Sigmoid colon (tissue), 7 donors: ENCODE measurements around the gene RPS19BP1. TPM values are rescaled to one million over a fixed set of nuclear protein-coding genes. Genes with fewer than 3 reads are reported as not detected.

Experiments
- DNase-seq: peaks from one replicate; pipeline ENCODE4 v3.0.0-alpha.2; 2019
- H3K27ac ChIP-seq, 4 donors: fragments of 200-600 bp; sonication (generic); one replicate each; pipeline ENCODE4 v1.5.1; 2016 to 2019; ENCODE audit warnings: mild to moderate bottlenecking in 1 of 4
- H3K27me3 ChIP-seq, 3 donors: fragments of 200-600 bp; sonication (generic); one replicate each; pipeline ENCODE4 v1.5.1; 2019; ENCODE audit warnings: mild to moderate bottlenecking in 1 of 3
- H3K36me3 ChIP-seq, 4 donors: fragments of 200-600 bp; sonication (generic); one replicate each; pipeline ENCODE4 v1.5.1; 2016 to 2019
- H3K4me1 ChIP-seq, 4 donors: fragments of 200-600 bp; sonication (generic); one replicate each; pipeline ENCODE4 v1.5.1; 2017 to 2019
- H3K4me3 ChIP-seq, 4 donors: fragments of 200-600 bp; sonication (generic); one replicate each; pipeline ENCODE4 v1.5.1; 2017 to 2019; ENCODE audit warnings: mild to moderate bottlenecking in 2 of 4, moderate library complexity in 1 of 4
- H3K9me3 ChIP-seq, 4 donors: fragments of 200-600 bp in 3 of 4; sonication (generic) in 3 of 4; one replicate each; pipeline versions ENCODE4 v1.5.1 to v1.6.1; 2013 to 2019
- CTCF ChIP-seq, 4 experiments: fragments of 450-650 bp in 3 of 4; fragments of 200-600 bp in 1 of 4; IDR thresholded peaks; one replicate each; pipeline ENCODE4 v1.5.1; 2016 to 2019; ENCODE audit warnings: antibody characterized with exemption in 4 of 4, mild to moderate bottlenecking in 3 of 4, moderate library complexity in 2 of 4
- EP300 ChIP-seq, 4 donors: sonication (generic); formaldehyde crosslinking; IDR thresholded peaks; one replicate each; pipeline ENCODE4 v1.6.1; 2017; ENCODE audit warnings: antibody characterized with exemption in 4 of 4
- POLR2A ChIP-seq, 2 donors: fragments of 450-650 bp; IDR thresholded peaks; one replicate each; pipeline ENCODE4 v1.6.1; 2016; ENCODE audit warnings: antibody characterized with exemption in 2 of 2, mild to moderate bottlenecking in 2 of 2, moderate library complexity in 2 of 2
- POLR2AphosphoS5 ChIP-seq, 4 donors: sonication (generic); formaldehyde crosslinking; IDR thresholded peaks; one replicate each; pipeline ENCODE4 v1.6.1; 2017; ENCODE audit warnings: antibody characterized with exemption in 4 of 4
- WGBS, 2 donors: extraction: QIAGEN DNeasy Blood & Tissue Kit; methylation state at CpG; one replicate each; pipeline ENCODE4 v1.1.7; 2013; 5-methylcytosine and 5-hydroxymethylcytosine counted together
- intact Hi-C: fragments of 100-400 bp; cut with DNase I; formaldehyde crosslinking; loops from one replicate; pipeline ENCODE4 v1.15.1; 2023
- polyA plus RNA-seq, 3 donors: library from polyadenylated mRNA; stranded (reverse); fragments of 200-250 nt; gene quantifications; one replicate each; pipeline ENCODE4 v1.2.3, GENCODE V29; 2013
- total RNA-seq, 4 donors: library from RNA; depleted of rRNA; stranded (reverse); fragments of >200 nt; gene quantifications; one replicate each; pipeline ENCODE4 v1.1.0, GENCODE V29; 2016
- donor health status: healthy with polysubstance abuse.
- donor health status: Bipolar disorder and iron deficiency.
- donor health status: healthy.

RPS19BP1 gene
- total and polyA plus RNA-seq, 7 donors = 148 to 217 (median 180) TPM

- H3K36me3 ChIP-seq = no peaks in the 10 kb centered on the region
- TF ChIP-seq POLR2AphosphoS5 (IDR thresholded peaks at IDR 0.05) (no peak), EP300 (IDR thresholded peaks at IDR 0.05) (no peak), CTCF (IDR thresholded peaks at IDR 0.05) (no peak), POLR2A (IDR thresholded peaks at IDR 0.05) (no peak)
- H3K4me3 ChIP-seq = no peak overlapping the region
- no peaks in the 10 kb centered on the region for H3K9me3 ChIP-seq
- no peak for DNase-seq
- WGBS, 2 donors = 91 to 94% methylated on average over 6 of the region's 6 CpGs
- H3K27ac ChIP-seq = no peak overlapping the region
- no peaks in the 10 kb centered on the region for H3K27me3 ChIP-seq
- peaks cover 0 to 8% (median 0%) of the 10 kb centered on the region in 4 donors for H3K4me1 ChIP-seq
- intact Hi-C loops = no loop called here
Observed at GRCh38 chr22:39491696-39492095, 40.9 kb downstream of the RPS19BP1 start.

DNA sequence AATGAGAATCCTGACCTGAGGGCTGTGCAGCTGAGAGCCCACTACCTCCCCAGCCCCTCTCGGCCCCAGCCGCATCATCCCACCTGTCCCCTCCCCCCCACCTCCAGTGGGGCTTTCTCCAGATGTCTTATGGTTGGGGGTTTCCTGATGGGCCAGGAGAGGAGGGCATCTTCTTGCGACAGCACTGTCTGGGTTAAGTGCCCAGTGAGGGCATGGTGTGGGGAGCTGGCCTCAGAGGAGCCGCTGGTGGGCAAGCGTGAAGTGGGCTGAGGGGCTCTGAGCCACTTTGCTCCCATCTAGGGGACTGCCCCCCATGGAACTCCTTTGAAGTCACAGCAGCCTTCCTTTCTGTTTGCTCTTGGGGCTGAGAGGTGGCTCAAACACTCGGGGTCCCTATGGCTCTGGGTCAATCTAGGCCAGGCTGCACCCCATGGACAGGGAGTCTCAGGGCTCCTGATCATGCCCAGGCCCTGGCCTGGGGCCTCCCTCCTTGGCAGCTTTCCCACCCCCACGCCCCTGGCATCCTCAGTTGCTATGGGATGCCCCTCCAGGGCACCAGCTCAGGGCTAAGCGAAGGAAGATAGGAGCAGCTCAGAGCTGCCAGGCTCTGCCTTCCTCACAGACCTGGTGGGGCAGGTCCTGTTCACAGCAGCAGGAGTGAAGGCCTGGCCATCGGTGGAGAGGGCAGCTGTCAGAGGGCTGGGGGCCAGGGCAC lies 41.4 kb downstream of the RPS19BP1 start:
- TF ChIP-seq EP300 (IDR thresholded peaks at IDR 0.05) = no peak
- TF ChIP-seq POLR2A (IDR thresholded peaks at IDR 0.05) = no peak
- no peak for TF ChIP-seq POLR2AphosphoS5 (IDR thresholded peaks at IDR 0.05)
- TF ChIP-seq CTCF (IDR thresholded peaks at IDR 0.05) = no peak
- intact Hi-C loops = no loop called here

GRCh38 chr22:39490135-39490798 lies 42.3 kb downstream of the RPS19BP1 start:
- TF ChIP-seq POLR2A (IDR thresholded peaks at IDR 0.05) = no peak
- no peak for TF ChIP-seq POLR2AphosphoS5 (IDR thresholded peaks at IDR 0.05)
- TF ChIP-seq EP300 (IDR thresholded peaks at IDR 0.05) = no peak
- TF ChIP-seq CTCF (IDR thresholded peaks at IDR 0.05) = no peak
- no peaks in the 10 kb centered on the region for H3K27me3 ChIP-seq
- no peaks in the 10 kb centered on the region for H3K4me1 ChIP-seq
- H3K9me3 ChIP-seq = no peaks in the 10 kb centered on the region
- H3K4me3 ChIP-seq = no peak overlapping the region
- DNase-seq = peak; percentile 85
- H3K36me3 ChIP-seq = no peaks in the 10 kb centered on the region
- WGBS, 2 donors = 57 to 67% methylated on average over 13 of the region's 13 CpGs
- intact Hi-C loops = no loop called here
- no peak overlapping the region for H3K27ac ChIP-seq

More for the DNA sequence above, 41.4 kb downstream of the RPS19BP1 start:
- H3K9me3 ChIP-seq = no peaks in the 10 kb centered on the region
- WGBS, 2 donors = 83 to 88% methylated on average over 9 of the region's 9 CpGs
- H3K27me3 ChIP-seq = no peaks in the 10 kb centered on the region
- no peaks in the 10 kb centered on the region for H3K36me3 ChIP-seq
- peaks cover 0 to 2% (median 0%) of the 10 kb centered on the region in 4 donors for H3K4me1 ChIP-seq
- no peak overlapping the region for H3K27ac ChIP-seq
- peak; percentile 52 for DNase-seq
- H3K4me3 ChIP-seq = no peak overlapping the region

GRCh38 chr22:39489094-39490068 lies 43.2 kb downstream of the RPS19BP1 start:
- Histone ChIP-seq H3K4me3 (no peak overlapping the region), H3K9me3 (no peaks in the 10 kb centered on the region), H3K4me1 (no peaks in the 10 kb centered on the region), H3K27ac (no peak overlapping the region), H3K27me3 (no peaks in the 10 kb centered on the region), H3K36me3 (no peaks in the 10 kb centered on the region)
- DNase-seq = peak; percentile 50
- intact Hi-C loops = no loop called here
- 69 to 82% methylated on average over 17 of the region's 17 CpGs for WGBS, 2 donors
- TF ChIP-seq POLR2AphosphoS5 (IDR thresholded peaks at IDR 0.05) = no peak
- TF ChIP-seq POLR2A (IDR thresholded peaks at IDR 0.05) = no peak
- TF ChIP-seq EP300 (IDR thresholded peaks at IDR 0.05) = no peak
- no peak for TF ChIP-seq CTCF (IDR thresholded peaks at IDR 0.05)
